ENCODE results near the gene STPG3.
"Not testable (repeated sequence)": the region's sequence is repeated elsewhere in the genome, so short reads cannot be mapped to it uniquely, and the experiment has no call there.

The STPG3 gene

DNA sequence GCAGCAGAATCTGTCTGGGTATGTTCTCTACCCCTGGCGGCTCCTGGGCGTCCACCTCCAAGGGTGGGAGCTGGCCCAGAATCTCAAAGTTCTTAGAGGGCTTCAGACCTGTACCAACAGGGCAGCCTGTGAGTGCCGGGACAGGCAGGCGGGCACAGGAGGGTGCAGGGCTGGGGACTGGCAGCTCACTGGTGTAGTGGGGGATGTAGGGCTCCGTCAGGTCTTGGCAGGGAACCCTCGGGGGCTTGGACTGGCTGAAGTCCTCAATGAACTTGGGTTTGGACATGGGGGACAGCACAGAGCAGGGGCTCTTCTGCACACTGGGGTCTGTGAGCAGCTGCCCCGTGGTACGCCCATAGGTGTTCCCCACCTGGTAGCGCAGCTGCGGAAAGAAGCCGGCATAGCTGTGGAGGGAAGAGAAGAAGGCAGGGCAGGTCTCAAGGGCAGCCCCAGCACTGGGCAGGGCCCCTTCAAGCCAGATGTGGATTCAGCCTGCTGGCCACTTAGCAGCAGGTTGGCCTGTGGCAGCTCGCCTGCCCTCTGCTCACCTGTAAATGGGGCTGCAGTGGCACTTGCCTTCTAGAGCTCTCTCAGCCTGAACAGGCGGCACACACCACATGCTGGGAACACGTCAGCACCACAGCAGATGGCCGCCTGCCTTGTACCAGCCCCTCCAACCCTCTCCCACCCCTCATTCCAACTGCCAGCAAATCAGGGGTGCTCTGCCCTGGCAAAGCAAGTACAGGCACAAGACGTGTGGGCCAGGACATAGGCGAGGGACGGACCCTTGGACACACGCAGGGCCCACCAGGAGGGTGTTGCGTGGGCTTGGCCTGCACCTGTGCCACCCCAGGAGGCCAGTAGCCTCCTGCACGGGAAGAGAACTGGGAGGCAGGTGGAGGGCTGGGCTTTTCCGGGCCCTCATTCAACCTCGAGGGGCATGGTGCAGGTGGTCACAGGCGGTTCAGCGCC is 5.3 kb upstream of the STPG3 start:
- DNase-seq (ENCODE audit: low spot score): no peak

DNA sequence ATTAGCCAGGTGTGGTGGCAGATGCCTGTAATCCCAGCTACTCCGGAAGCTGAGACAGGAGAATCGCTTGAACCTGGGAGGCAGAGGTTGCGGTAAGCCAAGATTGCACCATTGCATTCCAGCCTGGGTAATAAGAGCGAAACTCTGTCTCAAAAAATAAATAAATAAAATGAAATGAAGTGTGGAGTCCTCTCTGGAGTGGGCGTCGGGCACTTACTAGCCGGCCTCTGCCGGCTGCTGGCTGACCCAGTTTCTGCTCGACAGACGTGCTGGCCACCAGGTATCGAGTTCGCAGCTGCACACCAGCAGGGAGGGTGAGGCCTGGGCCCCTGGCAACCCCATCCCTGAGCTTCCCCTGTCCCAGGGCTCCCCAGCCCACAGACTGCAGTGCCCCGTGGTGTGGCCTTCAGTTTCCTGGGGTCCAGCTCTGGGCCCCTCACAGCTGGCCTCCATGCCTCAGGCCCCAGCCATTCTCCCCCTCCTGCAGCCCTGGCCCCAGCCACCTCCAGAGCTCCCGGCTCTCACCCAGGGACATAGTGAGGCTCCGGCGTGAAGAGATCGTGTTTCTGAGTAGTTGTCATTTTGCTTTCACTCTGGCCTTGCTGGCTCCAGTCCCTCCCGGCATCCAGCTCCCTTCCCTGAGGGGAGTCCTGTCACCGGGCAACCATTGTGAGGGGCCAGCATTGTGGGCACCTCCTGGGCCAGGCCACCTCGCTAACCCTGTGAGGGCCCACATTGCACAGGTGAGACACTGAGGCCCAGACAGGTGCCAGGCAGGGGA is 3.8 kb upstream of the STPG3 start:
- DNase-seq (ENCODE audit: low spot score): no peak

DNA sequence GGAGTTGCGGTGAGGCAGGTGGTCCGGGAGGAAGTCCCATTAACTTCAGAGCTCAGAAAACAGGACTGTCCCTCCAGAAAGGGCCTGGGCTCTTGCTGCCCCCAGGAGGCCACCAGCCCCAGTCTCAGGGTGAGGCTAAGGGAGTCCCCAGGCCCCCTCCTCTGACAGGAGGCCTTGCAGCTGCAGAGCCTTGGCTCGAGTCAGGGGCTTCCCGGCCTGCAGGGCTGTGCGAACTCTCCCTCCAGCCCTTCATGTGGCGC is 3.2 kb upstream of the STPG3 start:
- no peak for DNase-seq (ENCODE audit: low spot score)

DNA sequence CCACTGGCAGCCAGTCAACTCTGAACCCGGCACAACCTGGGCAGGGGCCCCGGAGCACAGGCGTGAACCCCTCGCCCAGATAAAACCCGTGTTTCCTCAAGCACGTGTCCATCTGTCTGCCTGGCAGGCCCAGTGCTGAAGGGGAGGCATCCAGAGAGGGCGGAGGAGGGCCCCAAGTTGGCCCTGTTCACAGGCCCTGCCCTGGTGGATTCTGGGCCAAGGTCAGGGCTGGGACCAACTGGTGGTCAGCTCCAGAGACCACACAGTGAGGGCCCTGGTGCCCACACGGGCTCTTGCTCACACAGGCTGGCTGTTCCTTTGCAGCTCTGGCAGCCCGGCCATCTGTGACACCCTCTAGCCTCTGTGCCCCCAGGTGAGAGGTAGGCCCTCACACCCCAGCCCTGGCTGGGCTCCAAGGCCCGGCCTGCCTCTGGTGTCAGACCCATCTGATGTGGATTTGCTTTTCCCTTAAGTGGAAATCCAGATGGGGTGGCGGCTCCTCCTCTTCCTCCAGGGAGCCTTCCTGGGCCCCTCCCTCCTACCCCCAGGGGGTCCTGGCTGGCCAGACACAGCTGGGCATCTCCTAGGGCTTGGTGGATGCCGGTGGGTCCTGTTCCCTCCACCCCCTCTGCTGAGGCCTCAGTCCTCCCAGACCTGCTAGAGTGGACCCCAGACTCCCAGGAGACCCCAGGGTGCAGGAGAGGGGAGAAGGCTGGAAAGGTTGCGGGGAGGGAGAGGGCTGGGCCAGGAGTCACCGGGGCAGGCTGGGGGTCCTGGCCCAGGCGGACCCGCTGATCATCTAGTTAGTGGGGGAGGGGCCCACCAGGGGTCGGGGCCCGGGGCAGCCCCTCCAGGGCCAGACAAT is 525 bp upstream of the STPG3 start:
- DNase-seq (ENCODE audit: low spot score): no peak

DNA sequence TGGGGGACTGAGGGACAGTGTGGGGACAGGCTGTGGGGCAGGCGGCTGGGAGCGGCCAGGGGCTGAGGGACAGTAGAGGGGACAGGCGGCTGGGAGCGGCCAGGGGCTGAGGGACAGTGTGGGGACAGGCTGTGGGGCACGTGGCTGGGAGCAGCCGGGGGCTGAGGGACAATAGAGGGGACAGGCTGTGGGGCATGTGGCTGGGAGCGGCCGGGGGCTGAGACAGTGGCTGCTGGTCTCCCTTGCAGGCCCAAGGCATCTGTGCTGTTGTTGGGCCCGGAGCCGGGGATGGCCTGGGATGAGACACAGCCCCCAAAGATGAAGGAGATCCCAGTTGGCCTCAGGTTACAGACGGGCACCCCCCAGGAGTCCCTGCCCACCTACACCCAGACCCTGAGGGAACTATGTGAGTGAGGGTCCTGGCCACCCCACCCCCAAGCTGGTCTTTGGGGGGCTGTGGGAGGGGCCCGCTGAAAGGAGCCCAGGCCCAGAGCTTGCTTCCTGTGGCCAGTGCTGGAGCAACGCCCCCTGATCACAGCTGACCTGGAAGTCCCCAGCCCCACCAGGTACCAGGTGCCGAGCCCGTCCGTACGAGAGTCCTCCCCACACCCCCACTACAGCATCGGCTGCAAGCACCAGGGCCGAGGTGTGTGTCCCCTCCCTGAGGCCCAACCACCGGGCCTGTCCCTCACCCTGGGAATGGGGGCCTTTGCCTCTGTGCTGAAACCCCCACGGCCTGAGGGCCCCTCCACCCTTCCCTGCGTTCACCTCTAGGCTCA is 593 bp downstream of the STPG3 start:
- DNase-seq (ENCODE audit: low spot score): no peak

DNA sequence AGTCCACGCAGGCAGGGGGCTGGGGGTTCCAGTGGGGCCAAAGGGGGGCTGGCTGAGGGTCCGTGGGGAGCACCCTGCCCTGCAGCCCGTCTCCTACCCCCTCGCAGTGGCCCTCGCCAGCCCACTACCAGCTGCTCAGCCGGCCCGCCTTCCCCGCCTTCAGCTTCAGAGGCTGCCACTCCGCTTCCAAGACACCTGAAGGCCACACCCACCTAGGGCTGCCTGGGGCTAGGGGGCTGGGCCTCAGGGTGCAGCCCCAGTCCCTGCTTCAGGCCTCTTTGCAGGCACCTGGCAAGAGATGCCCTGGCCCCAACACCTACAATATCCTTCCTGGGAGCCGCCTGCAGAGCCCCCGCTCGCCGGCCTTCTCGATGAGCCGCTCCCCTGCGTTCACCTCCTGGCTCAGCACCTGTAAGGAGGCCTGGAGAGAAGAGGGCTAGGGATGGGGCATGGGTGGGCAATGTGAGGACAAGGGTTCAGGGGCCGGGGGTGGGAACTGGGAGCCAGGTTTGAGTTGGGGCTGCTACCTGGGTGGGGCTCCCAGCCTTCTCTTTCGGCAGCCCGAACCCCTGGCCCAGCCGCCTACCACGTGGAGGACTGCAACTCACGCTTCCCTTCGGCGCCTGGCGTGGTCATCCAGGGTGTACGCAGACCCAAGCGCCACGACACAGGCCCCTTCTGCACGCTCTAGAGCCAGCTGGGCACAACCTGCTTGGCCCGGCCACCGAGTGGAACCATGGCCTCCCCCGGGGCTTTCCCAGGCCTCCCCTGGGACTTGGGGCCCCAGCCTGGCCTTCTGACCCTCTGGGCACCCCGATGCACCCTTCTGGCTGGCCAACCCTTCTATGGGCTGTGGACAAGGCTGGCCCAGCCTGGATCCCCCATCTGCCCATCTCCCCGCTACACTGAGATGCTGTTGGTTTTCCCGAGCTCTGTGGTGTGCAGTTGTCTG is 1.7 kb downstream of the STPG3 start:
- DNase-seq (ENCODE audit: low spot score): no peak

DNA sequence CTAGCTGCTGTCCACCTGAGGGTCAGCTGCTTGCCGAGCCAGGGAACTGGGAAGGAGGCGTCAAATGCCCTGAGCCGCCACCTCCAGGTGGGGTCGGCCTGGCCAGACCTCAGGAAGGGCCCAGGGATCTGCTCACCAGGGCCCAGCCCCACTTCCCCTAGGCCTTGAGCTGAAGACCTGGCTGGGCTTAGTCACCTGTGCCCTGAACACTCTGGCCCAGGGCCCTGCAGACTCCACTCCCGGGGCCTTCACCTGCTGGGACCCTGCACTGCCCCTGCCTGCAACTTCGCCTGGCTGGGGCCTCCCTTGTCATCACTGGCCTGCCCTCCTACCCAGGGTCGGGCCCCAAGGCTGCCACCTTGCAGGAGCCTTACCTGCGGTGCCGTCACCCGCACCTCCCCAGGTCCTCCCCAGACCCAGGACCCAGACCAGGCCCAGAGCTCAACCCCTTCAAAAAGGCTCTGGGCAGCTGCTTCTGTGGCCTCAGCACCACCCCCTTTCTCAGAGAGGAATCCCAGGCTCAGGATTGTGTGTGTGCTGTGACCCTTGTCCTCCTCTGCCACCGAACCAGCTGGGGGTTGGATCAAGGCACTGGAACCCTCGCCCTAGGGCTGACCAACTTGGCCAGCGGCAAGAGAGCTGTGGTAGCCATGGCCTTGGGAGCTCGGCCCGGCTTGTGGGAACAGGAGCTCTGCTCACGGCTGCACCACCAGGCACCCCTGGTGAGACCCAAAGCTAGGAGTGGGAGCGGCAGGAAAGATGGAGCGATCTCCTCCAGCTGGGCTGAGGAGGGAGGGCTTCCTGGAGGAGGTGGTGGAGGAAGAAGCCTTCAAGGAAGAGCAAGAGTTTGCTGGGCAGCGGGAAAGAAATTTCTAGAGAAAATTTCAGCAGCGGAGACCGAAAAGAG is 2.9 kb downstream of the STPG3 start:
- DNase-seq (ENCODE audit: low spot score): no peak

DNA sequence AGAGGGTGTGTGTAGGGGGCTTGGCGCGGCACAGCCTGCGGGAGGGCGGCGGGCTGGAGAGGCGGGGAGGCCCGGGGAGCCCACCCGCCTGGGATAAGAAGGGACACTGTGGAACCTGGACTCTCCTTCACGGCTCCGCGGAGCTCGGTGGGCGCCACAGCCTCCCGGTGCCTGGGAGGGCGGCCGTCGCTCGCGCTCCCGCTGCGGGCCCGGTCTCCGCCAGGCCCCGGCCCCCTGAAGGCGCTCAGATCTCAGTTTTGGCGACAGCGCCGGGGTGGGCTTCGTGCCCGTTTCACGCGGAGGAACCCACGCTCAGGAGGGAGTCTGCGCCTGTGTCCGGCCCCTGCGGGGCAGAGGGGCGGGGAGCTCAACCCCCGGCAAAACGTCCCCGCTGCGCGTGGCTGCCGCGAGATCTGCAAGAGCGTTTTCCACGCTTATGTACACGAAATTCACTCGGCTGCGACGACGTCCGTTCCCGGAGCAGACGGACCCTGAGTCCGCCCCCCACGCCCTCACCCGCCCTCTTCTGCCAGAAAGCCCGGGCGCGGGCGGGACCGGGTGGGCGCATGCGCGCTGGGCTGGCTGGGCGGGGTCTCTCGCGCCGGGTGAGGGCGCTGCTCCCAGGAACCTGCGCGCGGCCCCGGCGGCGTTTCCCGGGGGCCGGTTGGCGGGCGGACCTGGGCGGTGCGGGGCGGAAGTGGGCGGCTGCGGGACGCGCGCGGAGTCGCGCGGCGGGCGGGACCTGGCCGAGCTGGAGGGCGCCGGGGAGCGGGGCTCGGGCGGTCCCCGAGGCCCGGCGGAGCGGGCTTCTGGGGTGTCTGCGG is 3.8 kb downstream of the STPG3 start, which contains the start of gene NELFB:
NELFB (plus strand) TSS at position 704 of the 824 bp plus-strand sequence.
- DNase-seq (ENCODE audit: low spot score): peak; percentile 92

DNA sequence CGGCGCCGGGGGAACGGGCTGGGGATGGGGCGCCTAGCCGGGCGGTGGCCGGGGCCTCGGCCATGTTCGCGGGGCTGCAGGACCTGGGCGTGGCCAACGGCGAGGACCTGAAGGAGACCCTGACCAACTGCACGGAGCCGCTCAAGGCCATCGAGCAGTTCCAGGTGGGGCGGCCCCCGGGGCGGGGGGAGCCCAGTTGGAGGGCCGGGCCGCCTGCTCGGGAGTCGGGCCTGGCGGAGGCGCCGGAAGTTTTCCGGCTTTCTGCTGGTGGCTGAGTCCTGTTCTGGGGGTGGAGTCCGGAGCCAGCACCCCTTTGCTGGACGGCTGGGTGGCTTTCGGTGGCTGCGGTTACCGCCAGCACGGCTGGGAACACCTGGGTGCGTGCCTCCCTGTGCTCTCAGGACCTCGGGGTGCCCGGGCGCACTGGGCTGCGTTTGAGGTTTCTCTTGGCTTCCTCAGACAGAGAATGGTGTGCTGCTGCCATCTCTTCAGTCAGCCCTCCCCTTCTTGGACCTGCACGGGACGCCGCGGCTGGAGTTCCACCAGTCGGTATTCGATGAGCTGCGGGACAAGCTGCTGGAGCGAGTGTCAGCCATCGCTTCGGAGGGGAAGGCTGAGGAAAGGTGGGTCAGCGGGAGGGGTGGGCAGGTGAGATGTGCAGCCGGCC is 4.5 kb downstream of the STPG3 start:
- peak; percentile 61 for DNase-seq (ENCODE audit: low spot score)

DNA sequence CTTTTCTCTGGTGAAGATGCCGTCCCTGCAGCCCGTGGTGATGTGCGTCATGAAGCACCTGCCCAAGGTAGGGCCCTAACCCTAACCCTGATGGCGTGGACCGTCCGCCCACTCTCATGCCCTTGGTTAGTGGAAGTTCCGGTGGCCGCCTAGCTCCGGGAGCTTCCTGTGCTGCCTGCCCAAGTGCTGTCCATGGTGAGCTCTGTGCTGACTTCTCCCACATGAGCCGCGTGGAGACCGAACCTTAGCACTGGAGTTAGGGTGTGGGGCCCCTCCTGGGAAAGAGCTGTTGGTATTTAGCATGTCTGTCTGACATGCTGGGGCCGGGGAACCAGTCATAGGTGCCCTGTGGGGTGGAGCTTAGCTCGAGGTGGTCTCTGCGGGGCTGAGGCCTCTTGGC is 5.3 kb downstream of the STPG3 start:
- DNase-seq (ENCODE audit: low spot score): no peak

DNA sequence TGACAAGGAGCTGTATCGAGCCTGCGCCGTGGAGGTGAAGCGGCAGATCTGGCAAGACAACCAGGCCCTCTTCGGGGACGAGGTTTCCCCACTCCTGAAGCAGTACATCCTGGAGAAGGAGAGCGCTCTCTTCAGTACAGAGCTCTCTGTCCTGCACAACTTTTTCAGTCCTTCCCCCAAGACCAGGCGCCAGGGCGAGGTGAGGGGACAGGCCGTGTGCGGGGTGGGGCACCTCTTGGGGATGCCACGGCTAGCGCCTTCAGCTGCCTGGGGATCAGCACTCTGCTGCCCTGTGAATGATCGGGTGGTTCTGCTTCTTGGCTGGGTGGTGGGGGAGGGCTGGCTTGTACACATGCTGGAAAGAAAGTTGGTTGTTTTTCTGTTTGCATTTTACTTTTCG is 5.8 kb downstream of the STPG3 start:
- DNase-seq (ENCODE audit: low spot score): no peak

DNA sequence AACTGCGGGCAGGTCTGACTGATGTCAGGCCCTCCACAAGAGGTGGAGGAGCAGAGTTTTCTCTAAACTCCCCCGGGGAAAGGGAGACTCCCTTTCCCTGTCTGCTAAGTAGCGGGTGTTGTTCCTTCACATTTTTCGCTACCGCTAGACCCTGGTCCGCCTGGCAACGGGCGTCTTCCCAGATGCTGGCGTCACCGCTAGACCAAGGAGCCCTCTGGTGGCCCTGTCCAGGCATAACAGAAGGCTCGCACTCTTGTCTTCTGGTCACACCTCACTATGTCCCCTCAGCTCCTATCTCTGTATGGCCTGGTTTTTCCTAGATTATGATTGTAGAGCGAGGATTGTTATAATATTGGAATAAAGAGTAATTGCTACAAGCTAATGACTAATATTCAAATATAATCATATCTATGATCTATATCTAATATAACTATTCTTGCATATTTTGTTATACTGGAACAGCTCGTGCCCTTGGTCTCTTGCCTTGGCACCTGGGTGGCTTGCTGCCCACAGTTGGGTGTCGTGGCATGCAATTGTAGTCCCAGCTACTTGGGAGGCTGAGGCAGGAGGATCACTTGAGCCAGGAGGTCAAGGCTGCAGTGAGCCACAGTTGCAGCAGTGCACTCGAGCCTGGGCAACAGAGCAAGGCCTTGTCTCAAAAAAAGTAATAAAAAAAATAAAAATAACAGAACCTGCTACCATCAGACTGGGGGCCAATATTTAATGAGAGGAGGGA is 11.3 kb downstream of the STPG3 start:
- DNase-seq (ENCODE audit: low spot score): not testable (repeated sequence)

DNA sequence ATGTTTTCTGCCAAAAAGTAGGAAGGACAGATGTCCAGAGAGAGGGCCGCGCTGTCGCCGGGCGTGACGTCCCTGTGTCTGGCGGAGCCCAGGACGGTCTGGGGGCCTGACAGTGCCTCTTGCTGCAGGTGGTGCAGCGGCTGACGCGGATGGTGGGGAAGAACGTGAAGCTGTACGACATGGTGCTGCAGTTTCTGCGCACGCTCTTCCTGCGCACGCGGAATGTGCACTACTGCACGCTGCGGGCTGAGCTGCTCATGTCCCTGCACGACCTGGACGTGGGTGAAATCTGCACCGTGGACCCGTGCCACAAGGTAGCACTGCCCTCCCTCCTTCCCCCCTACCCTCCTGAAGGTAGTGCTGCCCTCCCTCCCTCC is 11.8 kb downstream of the STPG3 start:
- no peak for DNase-seq (ENCODE audit: low spot score)

DNA sequence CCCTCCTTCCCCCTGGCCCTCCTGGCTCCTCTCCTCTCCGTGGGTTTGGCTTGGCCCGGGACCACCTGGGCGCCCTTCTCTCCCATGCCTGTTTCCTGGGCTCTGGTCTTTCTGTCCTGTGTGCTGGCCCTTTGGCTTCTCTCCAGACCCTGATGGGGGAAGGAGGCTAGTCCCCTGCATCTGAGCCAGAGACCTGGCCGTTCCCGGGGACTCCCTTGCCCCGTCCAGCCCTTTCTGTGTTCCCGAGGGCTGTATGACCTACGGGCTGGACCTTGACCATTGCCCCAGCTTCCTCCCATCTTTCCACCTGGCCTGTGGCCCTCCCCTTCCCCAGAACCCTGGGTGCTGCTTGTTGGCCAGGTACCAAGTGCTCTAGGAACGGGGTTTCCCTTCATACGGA is 12.4 kb downstream of the STPG3 start:
- no peak for DNase-seq (ENCODE audit: low spot score)

DNA sequence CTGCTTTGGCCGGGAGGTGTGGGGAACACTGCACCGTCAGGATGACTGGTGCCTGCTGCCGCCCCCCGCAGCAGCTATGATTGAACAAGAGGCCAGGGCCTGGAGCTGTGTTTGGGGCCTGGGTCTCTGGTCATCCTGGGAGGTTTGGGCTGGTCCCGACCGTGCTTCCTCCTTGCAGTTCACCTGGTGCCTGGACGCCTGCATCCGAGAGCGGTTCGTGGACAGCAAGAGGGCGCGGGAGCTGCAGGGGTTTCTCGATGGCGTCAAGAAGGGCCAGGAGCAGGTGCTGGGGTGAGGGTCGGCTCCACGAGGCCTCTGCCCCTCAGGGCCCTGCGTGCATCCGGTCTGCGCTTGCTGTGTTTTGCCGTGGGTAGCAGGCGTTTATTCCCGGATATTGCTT is 13.0 kb downstream of the STPG3 start:
- DNase-seq (ENCODE audit: low spot score): no peak

DNA sequence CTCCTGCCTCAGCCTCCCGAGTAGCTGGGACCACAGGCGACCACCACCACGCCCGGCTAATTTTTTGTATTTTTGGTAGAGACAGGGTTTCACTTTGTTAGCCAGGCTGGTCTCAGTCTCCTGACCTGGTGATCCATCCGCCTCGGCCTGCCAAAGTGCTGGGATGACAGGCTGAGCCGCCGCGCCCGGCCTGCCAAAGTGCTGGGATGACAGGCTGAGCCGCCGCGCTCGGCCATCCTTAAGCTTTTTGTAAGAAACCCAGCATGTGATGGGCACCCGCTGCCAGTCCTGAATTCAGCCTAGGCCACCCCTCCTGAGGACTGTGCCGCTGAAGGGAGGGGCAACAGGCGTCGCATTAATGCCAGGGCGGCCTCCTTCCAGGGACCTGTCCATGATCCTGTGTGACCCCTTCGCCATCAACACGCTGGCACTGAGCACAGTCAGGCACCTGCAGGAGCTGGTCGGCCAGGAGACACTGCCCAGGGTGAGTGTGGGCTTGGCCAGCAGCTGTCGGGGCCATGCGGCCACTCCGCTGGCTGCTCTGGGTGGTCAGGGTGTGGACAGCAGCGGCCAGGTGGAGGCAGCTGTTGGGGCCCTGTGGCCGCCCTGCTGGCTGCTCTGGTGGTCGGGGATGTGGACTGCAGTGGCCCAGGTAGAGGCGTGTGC is 14.5 kb downstream of the STPG3 start:
- no peak for DNase-seq (ENCODE audit: low spot score)

DNA sequence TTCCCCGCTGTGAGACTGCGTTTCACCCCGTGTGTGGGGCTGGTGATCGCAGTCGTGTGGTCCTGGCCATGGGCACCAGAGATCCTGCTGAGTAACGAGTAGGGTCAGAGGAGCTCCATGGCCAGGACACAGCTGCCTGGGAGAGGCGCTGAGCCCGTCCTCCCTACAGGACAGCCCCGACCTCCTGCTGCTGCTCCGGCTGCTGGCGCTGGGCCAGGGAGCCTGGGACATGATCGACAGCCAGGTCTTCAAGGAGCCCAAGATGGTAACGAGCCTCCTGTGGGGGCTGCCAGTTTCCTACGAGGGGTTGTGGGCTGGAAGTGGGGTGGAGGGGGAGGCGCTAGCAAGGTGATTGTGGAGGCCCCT is 15.1 kb downstream of the STPG3 start:
- DNase-seq (ENCODE audit: low spot score): no peak

All from NAMALWA (cell line).